Retinal pigment epithelial cell (primary cell): ENCODE measurements around the gene BCL11B.

Experiments used
- DNase-seq: peaks from one replicate; pipeline ENCODE4 v3.0.0-alpha.2; 2010; ENCODE audit warnings: low read depth
- H3K4me3 ChIP-seq: 2 replicates; pipeline ENCODE4 v1.5.1; 2011; ENCODE audit warnings: mild to moderate bottlenecking, low read length, control low read depth, moderate library complexity
- TF ChIP-seq, protein P1 (sequence below): conservative IDR thresholded peaks from 2 replicates; pipeline ENCODE4 v1.5.1; 2011; ENCODE audit warnings: low read depth, low read length, control low read depth, inconsistent platforms

BCL11B gene

DNA sequence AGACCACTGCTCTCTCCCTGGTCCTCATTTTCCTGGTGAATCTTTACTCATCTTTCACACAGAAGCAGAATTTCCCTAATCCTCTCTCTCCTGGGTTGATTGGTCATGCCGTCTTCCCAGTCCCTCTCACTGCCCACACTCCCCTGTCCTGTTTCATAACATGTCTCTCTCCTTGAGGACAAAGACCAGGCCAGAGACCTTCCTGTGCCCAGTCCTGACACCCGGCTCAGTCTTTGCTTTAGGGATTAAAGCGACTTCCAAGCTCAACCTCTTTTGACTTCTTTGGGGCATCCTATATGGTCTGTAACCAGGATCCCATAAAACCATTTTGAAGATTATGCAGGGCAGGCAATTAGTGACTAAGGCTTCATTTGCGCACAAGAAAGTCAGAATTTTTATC is 105.5 kb downstream of the BCL11B start:
- no peak overlapping the region for H3K4me3 ChIP-seq
- no peak for DNase-seq
- TF ChIP-seq, protein P1, sequence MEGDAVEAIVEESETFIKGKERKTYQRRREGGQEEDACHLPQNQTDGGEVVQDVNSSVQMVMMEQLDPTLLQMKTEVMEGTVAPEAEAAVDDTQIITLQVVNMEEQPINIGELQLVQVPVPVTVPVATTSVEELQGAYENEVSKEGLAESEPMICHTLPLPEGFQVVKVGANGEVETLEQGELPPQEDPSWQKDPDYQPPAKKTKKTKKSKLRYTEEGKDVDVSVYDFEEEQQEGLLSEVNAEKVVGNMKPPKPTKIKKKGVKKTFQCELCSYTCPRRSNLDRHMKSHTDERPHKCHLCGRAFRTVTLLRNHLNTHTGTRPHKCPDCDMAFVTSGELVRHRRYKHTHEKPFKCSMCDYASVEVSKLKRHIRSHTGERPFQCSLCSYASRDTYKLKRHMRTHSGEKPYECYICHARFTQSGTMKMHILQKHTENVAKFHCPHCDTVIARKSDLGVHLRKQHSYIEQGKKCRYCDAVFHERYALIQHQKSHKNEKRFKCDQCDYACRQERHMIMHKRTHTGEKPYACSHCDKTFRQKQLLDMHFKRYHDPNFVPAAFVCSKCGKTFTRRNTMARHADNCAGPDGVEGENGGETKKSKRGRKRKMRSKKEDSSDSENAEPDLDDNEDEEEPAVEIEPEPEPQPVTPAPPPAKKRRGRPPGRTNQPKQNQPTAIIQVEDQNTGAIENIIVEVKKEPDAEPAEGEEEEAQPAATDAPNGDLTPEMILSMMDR: no peak

DNA sequence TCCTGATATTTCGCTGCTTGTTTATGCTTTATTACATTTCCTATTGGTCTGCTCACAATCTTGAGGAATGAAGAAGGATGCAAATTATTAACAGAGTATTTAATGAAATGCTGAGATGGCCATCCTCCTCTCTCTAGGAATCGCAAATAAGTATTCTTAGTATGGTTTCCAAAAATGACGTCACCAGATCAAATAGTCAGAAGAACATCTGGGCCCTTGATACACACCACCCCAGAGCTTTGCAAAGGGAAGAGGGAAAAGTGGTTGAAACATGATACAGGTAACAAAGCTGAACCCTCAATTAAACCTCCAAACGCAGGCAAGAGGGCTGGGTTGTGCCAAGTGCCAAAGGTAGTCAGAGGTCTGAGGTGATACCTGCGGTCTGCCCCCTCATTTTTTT is 107.3 kb downstream of the BCL11B start:
- DNase-seq: no peak
- TF ChIP-seq, protein P1: no peak
- H3K4me3 ChIP-seq: no peak overlapping the region

DNA sequence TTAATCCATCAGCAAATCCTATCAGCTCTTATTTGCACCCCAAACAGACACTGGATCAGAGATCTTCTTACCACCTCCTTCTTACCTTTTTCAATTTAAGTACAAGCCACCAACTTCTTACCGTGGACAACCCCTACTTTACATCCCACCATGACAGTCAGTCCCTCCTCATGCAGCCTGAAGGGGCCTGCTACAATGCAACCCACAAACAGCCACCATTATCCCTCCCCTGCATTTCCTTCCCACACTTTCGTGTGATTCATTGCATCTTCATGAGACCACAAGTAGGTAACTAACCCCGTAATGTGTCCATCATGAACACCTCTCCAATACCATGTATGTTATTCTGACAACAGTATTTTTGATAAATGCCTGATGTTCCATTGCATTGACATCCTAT is 108.6 kb downstream of the BCL11B start:
- TF ChIP-seq, protein P1: no peak
- DNase-seq: no peak
- no peak overlapping the region for H3K4me3 ChIP-seq

DNA sequence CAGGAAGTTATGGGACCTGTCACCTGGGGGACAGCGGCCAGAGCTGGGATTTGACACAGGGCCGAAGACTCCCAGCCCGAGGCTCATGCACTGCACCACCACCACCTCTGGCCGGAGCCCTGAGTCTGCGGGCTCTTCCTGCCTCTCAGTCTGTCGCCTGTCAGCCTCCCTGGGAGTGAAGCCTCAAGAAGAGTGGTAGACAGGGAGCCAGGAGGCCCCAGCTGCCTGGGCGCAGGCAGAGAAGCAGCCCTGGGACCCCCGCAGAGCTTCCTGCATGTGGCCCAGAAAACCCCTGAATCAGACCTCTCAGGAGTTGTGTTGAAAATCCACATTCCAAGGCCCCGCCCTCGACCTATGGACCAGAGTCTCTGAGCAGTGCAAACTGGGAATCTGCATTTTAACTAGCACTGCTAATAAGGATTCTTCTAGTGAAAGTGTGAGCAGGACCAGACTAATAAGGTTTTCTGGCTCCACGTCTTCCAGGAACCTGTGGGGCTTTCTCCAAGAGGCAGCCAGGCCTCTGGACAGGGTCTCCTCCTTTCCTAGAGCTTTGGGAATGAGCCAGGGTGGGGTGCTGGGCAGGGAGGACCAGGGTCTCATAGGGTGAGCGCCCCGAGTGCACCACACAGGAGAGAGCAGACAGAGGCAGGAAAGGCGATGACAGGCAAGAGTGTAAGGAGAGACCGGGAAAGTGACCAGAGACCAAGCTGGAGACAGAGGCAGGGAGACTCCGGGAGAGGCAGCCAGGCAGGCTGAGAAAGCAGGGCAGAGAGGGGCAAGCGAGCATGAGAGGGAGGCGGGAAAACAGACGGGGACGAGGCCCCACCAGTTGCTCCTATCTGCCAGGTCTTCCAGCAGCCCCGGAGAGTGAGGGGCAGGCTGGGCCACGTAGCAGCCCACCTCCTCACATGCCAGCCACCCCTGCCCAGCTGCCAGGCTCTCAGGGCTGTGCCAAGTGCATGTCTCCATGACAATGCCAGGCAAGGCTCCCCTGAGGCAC is 112.4 kb downstream of the BCL11B start:
- TF ChIP-seq, protein P1: no peak
- H3K4me3 ChIP-seq: no peak overlapping the region
- no peak for DNase-seq

DNA sequence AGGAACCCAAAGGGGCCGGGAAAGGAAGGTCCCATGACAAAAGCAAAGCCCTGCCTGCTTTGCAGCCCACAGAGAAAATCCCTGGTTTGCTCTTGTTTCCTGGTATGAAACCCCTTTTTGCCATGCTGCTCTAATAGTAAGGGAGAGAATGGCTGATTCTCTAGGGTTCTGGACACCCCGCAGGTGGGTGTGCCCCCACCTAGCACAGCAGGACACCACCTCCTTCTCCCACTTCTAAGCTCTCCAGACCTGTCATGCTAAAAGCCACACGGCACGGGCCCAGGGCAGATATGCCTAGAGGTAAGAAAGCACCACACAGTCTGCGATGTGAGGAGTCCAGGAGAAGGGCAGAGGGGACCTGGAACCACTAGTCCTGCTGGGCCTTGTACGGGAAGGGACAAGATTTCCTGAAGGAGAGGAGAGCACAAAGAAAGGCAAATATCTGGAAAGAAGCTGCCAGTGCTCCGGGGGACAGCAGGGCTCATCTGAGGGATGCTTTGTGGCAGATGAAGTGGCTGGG is 113.3 kb downstream of the BCL11B start:
- DNase-seq: no peak
- TF ChIP-seq, protein P1: no peak
- H3K4me3 ChIP-seq: no peak overlapping the region

DNA sequence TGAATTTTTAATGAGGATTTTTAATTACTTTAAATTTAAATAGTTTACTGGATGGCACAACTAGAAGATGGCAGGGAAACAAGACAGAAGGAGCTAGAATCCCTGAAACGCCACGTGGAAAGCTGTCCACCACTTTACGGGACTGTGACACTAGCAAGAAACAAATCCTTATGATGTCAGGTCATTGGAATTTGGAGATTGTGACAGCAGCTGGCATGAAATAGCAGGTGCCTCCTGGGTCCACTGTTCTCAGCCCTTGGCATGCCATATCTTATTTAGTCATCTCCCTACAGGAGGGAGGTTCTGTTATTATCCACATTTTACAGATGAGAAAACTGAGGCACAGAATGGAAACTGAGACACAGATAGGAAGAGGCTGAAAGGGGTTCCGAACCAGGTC is 113.8 kb downstream of the BCL11B start:
- TF ChIP-seq, protein P1: no peak
- peak; percentile 9 for DNase-seq
- no peak overlapping the region for H3K4me3 ChIP-seq

DNA sequence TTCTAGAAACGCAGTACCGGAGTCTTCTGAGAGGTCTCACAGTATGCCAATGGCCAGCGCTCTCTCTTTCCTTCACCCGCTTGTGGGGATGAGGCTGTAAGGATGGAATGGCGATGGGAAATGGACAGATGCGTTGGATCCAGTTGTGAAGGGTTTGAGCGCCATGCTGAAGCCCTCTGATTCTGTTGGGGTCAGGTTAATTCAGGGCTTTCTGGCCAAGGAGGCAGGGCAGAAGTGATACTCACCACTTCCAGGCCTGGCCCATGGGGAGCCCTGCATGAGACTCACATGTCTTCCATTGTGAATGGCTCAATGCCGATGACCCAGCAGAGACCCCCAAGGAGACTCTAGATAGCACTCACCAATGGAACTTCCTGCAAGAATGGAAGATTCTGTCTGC is 114.3 kb downstream of the BCL11B start:
- TF ChIP-seq, protein P1: no peak
- no peak overlapping the region for H3K4me3 ChIP-seq
- no peak for DNase-seq
